Measurements from ENCODE around the gene TOMM20. TPM values are rescaled to one million over a fixed set of nuclear protein-coding genes. Genes with fewer than 3 reads are reported as not detected.

The TOMM20 gene
- total and polyA plus RNA-seq, 9 of the 15 experiments (the other 6 are each of a cell fraction or from before 2014, with no cell fraction given): 70.6 to 334 (median 159) TPM

DNA sequence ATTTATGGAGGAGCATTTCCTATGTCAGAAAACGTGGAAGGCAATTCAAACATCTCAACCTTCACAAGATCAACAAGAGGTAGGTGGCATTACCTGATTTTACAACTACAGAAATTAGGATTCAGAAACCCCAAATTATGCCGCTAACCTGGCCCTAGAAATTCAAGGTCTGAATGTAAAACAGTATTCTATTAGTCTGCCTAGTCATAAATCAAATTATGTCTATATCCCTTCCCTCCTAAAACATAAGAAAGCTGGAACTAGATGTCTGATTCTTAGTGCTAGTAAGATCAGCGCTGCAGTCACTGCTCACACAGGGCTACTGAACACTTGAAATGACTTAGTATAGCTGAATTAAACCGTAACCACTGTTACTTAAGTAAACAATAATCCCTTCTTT lies 1.4 kb downstream of the TOMM20 start (continued):
- TF ChIP-seq ARID4B (CRISPR knock-in tag; IDR thresholded peaks at IDR 0.05) (peak; percentile 19; the same call in 1 of the 2 replicates), CHD1 (IDR thresholded peaks at IDR 0.05; ENCODE audit: low read length) (peak; percentile 11), RAD51 (IDR thresholded peaks at IDR 0.05; ENCODE audit: borderline replicate concordance, low read depth) (no peak), IRF2 (CRISPR knock-in tag; IDR thresholded peaks at IDR 0.05) (no peak), PCBP1 (IDR thresholded peaks at IDR 0.05; ENCODE audit: low read depth, low read length, poor library complexity, severe bottlenecking) (no peak), C11orf30 (IDR thresholded peaks at IDR 0.05; ENCODE audit: low read depth) (no peak), ZBTB49 (CRISPR knock-in tag; IDR thresholded peaks at IDR 0.05; ENCODE audit: borderline replicate concordance) (no peak), HMBOX1 (IDR thresholded peaks at IDR 0.05) (peak; percentile 37; the same call in 1 of the 2 replicates), RUNX1 (IDR thresholded peaks at IDR 0.05; ENCODE audit: low read depth) (no peak), MEIS2 (IDR thresholded peaks at IDR 0.05; ENCODE audit: partially characterized antibody) (peak; percentile 67), ELF2 (CRISPR knock-in tag; IDR thresholded peaks at IDR 0.05) (0 out of 2 replicates have a peak, but pooled peaks have one; percentile 27), ZNF146 (CRISPR knock-in tag; IDR thresholded peaks at IDR 0.05; ENCODE audit: unreplicated experiment) (no peak), HNRNPUL1 (IDR thresholded peaks at IDR 0.05; ENCODE audit: low read length) (no peak), FOXA3 (CRISPR knock-in tag; conservative IDR thresholded peaks at IDR 0.05 in 1 of 2, IDR thresholded peaks at IDR 0.05 in 1 of 2) (peak in 1 of 2 experiments; percentile 35; a peak in 1 of 4 replicates)
- TF ChIP-seq, protein P1, sequence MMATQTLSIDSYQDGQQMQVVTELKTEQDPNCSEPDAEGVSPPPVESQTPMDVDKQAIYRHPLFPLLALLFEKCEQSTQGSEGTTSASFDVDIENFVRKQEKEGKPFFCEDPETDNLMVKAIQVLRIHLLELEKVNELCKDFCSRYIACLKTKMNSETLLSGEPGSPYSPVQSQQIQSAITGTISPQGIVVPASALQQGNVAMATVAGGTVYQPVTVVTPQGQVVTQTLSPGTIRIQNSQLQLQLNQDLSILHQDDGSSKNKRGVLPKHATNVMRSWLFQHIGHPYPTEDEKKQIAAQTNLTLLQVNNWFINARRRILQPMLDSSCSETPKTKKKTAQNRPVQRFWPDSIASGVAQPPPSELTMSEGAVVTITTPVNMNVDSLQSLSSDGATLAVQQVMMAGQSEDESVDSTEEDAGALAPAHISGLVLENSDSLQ (IDR thresholded peaks at IDR 0.05): peak; percentile 50
